Central memory CD8-positive, alpha-beta T cell (primary cell): ENCODE data around the gene MYO7A.

Experiments used
- ATAC-seq: fragments of 150-1000 bp; cut with Tn5 transposase; replicated peaks from 2 replicates; pipeline ENCODE4 v1.10.0; 2022; ENCODE audit warnings: mild to moderate bottlenecking, moderate FRiP score, moderate number of reproducible peaks; ENCODE audit not compliant: poor library complexity, severe bottlenecking; ENCODE audit errors: extremely low read depth
- DNase-seq, 2 donors: peaks; one replicate each; pipeline ENCODE4 v3.0.0; 2021; ENCODE audit warnings: low spot score in 2 of 2
- H3K27ac Mint-ChIP-seq: one replicate; pipeline ENCODE4 v1.8.0; 2022; ENCODE audit warnings: low read depth, mild to moderate bottlenecking, moderate library complexity, mixed read lengths
- H3K27me3 Mint-ChIP-seq: one replicate; pipeline ENCODE4 v1.8.0; 2022; ENCODE audit warnings: mixed read lengths
- H3K36me3 Mint-ChIP-seq: one replicate; pipeline ENCODE4 v1.8.0; 2022; ENCODE audit warnings: mild to moderate bottlenecking, moderate library complexity, mixed read lengths; ENCODE audit not compliant: insufficient read depth
- H3K4me1 Mint-ChIP-seq: one replicate; pipeline ENCODE4 v1.8.0; 2022; ENCODE audit warnings: mixed read lengths
- H3K4me3 Mint-ChIP-seq: one replicate; pipeline ENCODE4 v1.8.0; 2022; ENCODE audit warnings: mild to moderate bottlenecking, moderate library complexity, mixed read lengths
- H3K9me3 Mint-ChIP-seq: one replicate; pipeline ENCODE4 v1.8.0; 2022; ENCODE audit warnings: mixed read lengths

The MYO7A gene

DNA sequence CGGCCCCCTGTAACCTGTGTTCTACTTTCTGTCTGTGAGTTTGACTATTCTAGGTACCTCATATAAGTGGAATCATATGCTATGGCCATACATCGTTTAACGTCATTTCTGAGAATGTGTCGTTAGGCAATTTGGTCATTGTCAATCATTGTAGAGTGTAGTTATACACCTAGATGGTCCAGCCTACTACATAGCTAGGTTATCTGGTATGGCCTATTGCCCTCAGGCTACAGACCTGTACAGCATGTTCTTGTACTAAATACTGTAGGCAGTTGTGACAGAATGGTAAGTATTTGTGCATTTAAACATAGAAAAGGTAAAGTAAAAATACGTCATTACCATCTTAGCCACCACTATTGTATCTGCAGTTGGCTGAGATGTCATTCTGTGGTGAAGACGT lies 35.2 kb downstream of the MYO7A start:
- Mint-ChIP-seq H3K9me3 (no peaks in the 10 kb centered on the region), H3K27me3 (no peaks in the 10 kb centered on the region), H3K4me1 (no peaks in the 10 kb centered on the region), H3K36me3 (no peaks in the 10 kb centered on the region), H3K27ac (no peak overlapping the region), H3K4me3 (no peak overlapping the region)
- ATAC-seq (no peak), DNase-seq (no peak)

DNA sequence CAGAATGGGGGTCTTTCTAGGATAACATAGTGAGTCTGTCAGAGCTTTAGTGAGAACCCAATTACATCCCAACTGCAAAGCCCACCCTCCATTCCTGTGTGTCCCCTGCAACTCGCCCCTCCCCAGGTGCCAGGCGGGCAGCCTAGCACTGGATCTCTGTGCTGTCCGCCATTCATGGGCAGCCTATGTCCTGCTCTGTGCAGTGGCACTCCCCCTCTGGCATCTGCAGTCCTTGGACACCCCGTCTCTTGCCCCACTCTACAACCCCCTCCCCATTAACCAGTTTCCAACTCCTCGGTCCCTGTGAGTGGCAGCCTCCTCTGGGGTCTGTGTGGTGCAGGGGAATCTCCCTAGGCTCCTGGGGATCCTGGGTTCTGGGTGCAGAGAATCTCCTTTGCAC lies 37.0 kb downstream of the MYO7A start:
- H3K4me1 Mint-ChIP-seq, result no peaks in the 10 kb centered on the region
- no peaks in the 10 kb centered on the region for H3K9me3 Mint-ChIP-seq
- no peak overlapping the region for H3K27ac Mint-ChIP-seq

DNA sequence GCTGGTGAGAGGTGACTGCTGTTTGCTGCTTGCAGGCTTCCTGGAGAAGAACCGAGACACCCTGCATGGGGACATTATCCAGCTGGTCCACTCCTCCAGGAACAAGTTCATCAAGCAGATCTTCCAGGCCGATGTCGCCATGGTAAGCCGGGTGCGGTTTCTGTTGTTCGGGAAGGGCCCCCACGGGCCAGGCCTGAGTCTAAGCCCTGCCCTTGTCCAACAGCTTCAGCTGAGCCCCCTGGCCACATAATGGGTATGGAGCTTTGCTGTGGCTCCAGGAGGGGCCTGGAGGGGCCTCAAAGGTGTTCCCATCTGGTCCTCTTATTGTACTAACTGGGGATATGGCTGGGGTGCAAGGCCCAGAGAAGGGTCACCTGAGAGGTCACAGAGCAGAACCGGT lies 38.0 kb downstream of the MYO7A start:
- ATAC-seq (no peak), DNase-seq (no peak)
- Mint-ChIP-seq H3K27ac (no peak overlapping the region), H3K27me3 (no peaks in the 10 kb centered on the region), H3K4me3 (no peak overlapping the region), H3K36me3 (no peaks in the 10 kb centered on the region), H3K4me1 (no peaks in the 10 kb centered on the region), H3K9me3 (no peaks in the 10 kb centered on the region)

More for the DNA sequence above, 37.0 kb downstream of the MYO7A start:
- no peak overlapping the region for H3K4me3 Mint-ChIP-seq
- no peak for DNase-seq
- H3K27me3 Mint-ChIP-seq, result no peaks in the 10 kb centered on the region
- H3K36me3 Mint-ChIP-seq, result no peaks in the 10 kb centered on the region
- ATAC-seq, result no peak

DNA sequence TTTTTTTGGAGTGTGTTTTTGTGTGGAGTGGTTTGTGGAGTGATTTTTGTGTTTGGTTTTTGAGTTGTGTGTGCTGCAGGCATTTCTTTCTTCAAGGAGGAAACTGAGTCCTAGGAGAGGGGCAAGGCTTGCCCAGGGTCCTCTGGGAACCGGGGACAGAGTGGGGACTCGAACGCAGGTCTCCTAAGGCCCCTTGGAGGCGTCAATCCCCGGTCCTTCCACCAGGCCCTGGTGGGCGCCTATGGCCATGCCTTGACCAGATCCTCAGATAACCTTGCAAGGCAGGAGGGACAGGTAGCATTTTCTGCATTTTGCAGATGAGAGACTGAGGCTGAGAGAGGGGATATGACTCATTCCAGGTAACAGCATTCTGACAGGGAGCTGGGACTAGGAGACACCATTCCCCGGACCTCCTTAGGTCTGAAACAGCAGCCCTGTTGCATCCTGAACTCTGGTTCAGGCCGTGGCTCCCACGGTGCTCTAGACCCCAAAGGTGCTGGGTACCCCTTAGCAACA lies 39.1 kb downstream of the MYO7A start:
- Mint-ChIP-seq H3K9me3 (no peaks in the 10 kb centered on the region), H3K27ac (no peak overlapping the region), H3K36me3 (peaks cover 1% of the 10 kb centered on the region), H3K4me1 (no peaks in the 10 kb centered on the region), H3K27me3 (no peaks in the 10 kb centered on the region), H3K4me3 (no peak overlapping the region)
- ATAC-seq (no peak), DNase-seq (no peak)

DNA sequence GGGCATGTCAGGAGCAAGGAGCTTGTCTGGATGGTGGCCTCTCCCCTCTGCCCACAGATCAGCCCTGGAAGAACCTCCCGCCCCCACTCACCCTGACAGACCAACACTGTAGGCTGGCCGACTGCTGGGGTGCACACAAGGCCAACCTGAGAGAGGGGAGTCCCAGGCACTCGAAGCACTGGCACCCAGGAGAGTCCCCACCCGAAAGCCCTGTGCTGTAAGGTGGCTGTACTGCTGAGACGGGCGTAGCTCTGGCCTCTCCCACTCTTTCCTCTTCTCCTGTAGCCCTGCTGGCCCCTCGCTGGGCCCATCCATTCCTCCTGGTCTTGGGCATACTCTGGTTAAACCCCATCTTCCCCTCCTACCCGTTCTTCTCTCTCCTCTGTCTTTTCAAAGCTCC lies 39.7 kb downstream of the MYO7A start:
- Mint-ChIP-seq H3K36me3 (peaks cover 1% of the 10 kb centered on the region), H3K4me3 (no peak overlapping the region), H3K27ac (no peak overlapping the region), H3K4me1 (no peaks in the 10 kb centered on the region), H3K27me3 (no peaks in the 10 kb centered on the region), H3K9me3 (no peaks in the 10 kb centered on the region)
- ATAC-seq (no peak), DNase-seq (no peak)

DNA sequence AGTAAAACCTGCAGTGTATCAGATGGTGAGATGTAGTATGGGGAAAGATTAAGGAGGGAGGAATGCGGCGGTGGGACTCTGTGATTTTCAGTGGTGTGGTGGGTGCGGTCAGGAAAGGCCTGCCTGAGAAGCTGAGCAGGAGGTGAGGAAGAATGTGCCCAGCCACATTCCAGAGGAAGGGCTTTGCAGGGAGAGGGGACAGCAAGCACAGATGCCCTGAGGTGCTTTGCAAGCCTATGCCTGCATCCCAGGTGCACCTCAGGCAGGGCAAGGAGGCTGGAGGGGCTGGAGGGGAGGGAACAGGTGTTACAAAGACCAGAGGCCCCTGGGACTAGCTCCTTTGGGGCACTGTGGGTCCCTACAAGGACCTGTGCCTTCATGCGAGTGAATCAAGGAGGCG lies 42.1 kb downstream of the MYO7A start:
- Mint-ChIP-seq H3K4me3 (no peak overlapping the region), H3K27me3 (no peaks in the 10 kb centered on the region), H3K4me1 (no peaks in the 10 kb centered on the region), H3K27ac (no peak overlapping the region), H3K36me3 (peaks cover 1% of the 10 kb centered on the region), H3K9me3 (no peaks in the 10 kb centered on the region)
- ATAC-seq, result no peak
- DNase-seq, result no peak

DNA sequence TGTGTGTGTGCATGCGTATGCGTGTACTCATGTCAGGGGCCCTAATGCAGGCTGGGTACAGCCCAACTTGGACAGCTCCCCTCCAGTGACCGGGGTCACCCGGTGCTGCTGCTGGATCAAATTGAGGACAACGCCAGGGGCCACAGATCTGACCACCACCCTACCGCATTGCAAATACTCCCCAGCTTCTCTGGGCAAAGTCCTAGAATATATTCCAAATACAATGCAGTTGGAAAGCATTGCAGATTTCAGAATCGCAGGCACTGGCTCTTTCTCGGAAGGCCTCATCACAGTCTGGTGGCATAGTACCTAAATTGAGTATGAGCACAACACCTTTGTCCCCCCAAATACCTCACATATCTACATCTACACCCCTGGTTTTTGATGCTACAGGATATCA lies 43.2 kb downstream of the MYO7A start:
- Mint-ChIP-seq H3K27ac (no peak overlapping the region), H3K4me1 (no peaks in the 10 kb centered on the region), H3K9me3 (no peaks in the 10 kb centered on the region), H3K4me3 (no peak overlapping the region), H3K36me3 (peaks cover 1% of the 10 kb centered on the region), H3K27me3 (no peaks in the 10 kb centered on the region)
- DNase-seq (no peak), ATAC-seq (no peak)

DNA sequence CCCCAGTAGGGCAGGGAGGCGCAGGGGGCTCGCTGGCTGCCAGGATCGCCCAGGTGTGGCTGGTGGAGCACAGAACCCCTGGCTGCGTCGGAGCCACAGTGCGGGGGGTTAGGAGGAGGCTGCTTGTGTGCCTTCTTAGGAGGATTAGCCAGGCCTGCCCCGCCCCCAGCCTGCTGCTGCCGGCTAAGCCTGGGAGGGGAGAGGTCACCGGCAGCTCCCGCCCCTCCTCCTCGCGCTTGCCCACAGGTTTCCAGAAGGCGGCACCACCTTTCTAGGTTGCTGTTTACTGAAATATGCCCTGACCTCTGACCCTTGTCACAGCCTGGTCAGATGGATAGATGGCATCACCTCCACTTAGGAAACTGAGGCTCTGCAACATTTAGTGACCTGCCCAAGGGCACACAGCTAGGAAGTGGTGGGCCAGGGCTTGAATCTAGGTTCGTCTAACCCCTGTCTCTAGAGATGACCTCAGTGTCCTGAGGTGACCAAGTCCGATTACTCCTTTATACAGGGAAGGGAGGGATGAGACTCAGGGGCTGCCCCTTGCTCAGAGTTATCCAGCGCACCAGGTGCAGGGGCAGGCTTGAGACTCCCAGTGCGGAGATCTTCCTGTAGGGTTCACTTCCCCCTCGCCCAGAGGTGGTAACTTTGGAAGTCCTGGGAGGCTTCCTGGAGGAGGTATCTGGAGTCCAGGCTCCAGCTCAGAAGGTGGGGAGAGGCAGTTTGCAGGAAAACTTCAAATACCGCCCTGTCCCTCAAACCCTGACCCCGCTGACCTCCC lies 44.0 kb downstream of the MYO7A start:
- DNase-seq (no peak), ATAC-seq (no peak)
- no peak overlapping the region for H3K4me3 Mint-ChIP-seq
- H3K9me3 Mint-ChIP-seq, result no peaks in the 10 kb centered on the region
- H3K4me1 Mint-ChIP-seq, result no peaks in the 10 kb centered on the region
- H3K27me3 Mint-ChIP-seq, result no peaks in the 10 kb centered on the region
- peaks cover 1% of the 10 kb centered on the region for H3K36me3 Mint-ChIP-seq
- no peak overlapping the region for H3K27ac Mint-ChIP-seq

DNA sequence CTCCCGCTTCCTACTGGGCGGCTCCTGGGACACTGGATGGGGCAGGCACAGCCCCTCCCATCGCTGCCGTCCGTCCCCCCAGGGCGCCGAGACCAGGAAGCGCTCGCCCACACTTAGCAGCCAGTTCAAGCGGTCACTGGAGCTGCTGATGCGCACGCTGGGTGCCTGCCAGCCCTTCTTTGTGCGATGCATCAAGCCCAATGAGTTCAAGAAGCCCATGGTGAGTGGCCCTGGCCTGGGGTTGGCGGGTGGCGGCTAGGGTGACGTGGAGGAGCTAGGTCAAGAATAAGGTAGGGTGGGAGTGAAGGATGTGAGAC lies 44.6 kb downstream of the MYO7A start:
- Mint-ChIP-seq H3K4me1 (no peaks in the 10 kb centered on the region), H3K36me3 (peaks cover 1% of the 10 kb centered on the region), H3K4me3 (no peak overlapping the region), H3K9me3 (no peaks in the 10 kb centered on the region), H3K27ac (no peak overlapping the region), H3K27me3 (no peaks in the 10 kb centered on the region)
- DNase-seq, result no peak
- ATAC-seq, result no peak

DNA sequence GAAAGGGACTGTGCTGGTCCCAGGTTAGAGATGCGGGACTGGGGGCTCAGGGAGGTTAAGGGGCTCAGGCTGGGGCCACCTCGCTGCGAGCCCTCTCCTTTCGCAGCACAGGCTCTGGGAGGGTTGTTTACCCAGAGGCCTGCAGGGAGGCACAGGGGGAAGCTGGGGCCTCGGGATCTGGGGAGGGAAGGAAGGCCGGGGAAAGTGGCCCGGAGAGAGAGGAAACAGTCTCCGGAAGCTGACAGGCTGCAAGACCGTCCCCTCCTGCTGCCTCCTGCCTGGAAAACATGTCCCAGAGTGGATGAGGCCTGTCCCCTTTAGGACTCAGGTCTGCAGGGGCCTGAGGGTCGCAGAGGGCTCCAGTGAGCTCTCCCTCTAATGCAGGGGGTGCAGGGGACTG lies 45.4 kb downstream of the MYO7A start:
- Mint-ChIP-seq H3K9me3 (no peaks in the 10 kb centered on the region), H3K36me3 (peaks cover 1% of the 10 kb centered on the region), H3K27me3 (no peaks in the 10 kb centered on the region), H3K4me1 (no peaks in the 10 kb centered on the region), H3K27ac (no peak overlapping the region), H3K4me3 (no peak overlapping the region)
- no peak for DNase-seq
- ATAC-seq, result no peak

DNA sequence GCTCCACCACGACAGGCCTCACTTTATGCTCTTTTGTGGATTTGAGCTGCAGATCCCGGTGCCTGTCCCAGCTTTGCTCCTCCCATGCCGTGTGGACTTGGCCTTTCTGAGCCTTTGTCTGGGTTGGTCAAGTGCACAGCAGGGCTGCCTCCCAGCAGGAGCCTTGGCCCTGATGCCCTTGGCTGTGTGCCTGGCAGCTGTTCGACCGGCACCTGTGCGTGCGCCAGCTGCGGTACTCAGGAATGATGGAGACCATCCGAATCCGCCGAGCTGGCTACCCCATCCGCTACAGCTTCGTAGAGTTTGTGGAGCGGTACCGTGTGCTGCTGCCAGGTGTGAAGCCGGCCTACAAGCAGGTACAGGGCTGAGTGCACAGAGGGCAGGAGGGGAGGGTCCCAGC lies 46.5 kb downstream of the MYO7A start:
- ATAC-seq, result no peak
- peaks cover 1% of the 10 kb centered on the region for H3K36me3 Mint-ChIP-seq
- no peak for DNase-seq
- H3K27me3 Mint-ChIP-seq, result no peaks in the 10 kb centered on the region
- H3K9me3 Mint-ChIP-seq, result no peaks in the 10 kb centered on the region
- H3K4me1 Mint-ChIP-seq, result no peaks in the 10 kb centered on the region
- no peak overlapping the region for H3K4me3 Mint-ChIP-seq
- no peak overlapping the region for H3K27ac Mint-ChIP-seq

DNA sequence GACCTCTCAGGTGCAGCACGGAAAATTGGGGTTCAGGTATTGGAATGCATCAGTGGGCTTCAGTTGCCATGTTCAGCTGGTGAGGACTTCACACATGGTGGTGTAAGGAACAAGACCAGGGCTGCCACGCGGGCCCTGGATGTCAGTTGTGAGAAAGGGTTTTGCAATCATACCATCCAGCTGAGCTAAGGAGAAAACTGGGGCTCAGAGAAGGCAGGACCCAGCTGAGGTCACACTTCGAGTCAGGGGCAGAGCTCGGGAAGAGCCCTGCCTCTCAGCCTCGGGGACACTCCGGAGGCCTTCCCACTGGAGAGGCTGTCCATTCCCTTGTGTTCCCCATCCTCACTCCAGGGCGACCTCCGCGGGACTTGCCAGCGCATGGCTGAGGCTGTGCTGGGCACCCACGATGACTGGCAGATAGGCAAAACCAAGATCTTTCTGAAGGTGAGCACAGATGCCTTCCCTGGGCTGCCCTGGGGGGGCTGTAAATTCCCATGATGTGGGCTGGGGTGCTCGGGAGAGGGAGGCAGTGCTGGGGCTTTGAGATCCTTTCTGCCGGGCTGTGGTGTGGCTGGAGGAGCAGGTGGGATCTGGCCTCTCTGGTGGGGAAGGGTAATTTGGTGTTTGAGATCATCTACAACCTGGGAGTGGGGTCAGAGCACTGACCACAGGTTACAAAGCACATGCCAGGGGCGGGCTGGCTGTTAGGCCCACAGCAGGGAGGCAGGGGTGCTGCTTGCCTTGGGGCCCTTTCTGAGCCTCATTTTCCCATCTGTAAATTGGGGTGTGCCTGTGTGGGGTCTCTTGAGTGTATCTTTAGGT lies 47.2 kb downstream of the MYO7A start:
- no peak overlapping the region for H3K27ac Mint-ChIP-seq
- H3K36me3 Mint-ChIP-seq, result peaks cover 1% of the 10 kb centered on the region
- H3K4me1 Mint-ChIP-seq, result no peaks in the 10 kb centered on the region
- H3K9me3 Mint-ChIP-seq, result no peaks in the 10 kb centered on the region
- DNase-seq (no peak), ATAC-seq (no peak)
- H3K27me3 Mint-ChIP-seq, result no peaks in the 10 kb centered on the region
- H3K4me3 Mint-ChIP-seq, result no peak overlapping the region

DNA sequence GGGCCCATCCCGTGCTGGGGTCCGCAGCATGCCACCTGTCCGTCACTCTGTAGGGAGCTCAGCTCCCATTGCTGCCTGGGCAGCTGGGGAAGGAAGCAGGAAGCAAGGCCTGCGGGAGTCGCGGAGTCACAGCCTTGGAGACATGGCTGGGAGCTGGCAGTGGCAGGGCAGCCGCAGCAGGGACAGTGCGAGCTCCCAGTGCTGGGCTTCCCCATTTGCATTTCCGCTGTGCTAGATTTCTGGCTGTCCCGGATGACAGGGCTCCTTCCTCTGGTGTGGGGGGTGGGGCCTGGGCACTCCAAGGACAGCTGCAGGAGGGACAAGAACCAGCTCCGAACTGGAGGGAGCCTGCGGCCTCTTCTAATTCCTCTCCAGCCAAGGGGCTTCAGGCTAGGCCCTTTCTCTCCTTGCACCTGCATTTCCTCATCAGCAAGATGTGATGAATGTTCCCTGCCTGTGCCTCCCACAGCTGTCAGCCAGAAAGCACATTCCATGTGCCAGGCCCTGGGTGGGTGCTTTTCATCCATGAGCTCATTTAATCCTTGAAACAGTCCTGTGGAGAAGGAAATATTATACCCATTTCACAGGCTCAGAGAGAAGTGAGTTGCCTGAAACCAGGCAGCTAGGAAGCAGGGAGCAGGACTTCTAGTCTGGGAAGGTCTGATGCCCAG lies 48.0 kb downstream of the MYO7A start:
- DNase-seq (no peak), ATAC-seq (no peak)
- Mint-ChIP-seq H3K27ac (no peak overlapping the region), H3K36me3 (peaks cover 1% of the 10 kb centered on the region), H3K27me3 (no peaks in the 10 kb centered on the region), H3K9me3 (no peaks in the 10 kb centered on the region), H3K4me1 (no peaks in the 10 kb centered on the region), H3K4me3 (no peak overlapping the region)
